ENCODE data around the gene CDC42.

Gene CDC42

DNA sequence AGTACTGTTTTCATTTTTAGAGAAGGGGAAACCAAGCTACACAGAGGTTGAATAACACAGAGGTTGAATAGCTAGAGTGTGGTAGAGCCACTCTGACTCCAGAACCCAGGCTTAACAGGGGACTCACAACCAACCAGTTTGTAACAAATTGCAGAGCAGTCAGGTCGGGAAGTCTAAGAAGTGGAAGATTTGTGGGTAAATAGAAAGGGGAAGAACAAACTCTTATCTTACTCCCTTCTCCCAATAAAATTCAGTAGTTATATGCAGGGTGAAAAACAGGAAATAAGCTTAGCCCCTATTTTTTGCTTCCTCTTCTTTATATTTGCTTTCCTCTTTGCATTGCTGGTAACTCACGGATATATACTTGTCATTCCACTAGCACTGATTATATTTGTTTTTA, 23.2 kb downstream of the CDC42 start:
- Histone ChIP-seq H4K91ac (ENCODE audit: low read length) (no peak overlapping the region), H3K23ac (ENCODE audit: low read length in 2 of 2) (no peak overlapping the region), H4K8ac (ENCODE audit: low read length) (no peak overlapping the region), H2BK12ac (ENCODE audit: low read length in 2 of 2) (no peak overlapping the region), H3K79me1 (replicated peaks; ENCODE audit: low read length, poor library complexity, severe bottlenecking) (no peaks in the 10 kb centered on the region), H2AFZ (ENCODE audit: low read depth, low read length) (no peak overlapping the region), H2BK15ac (ENCODE audit: low read depth, poor library complexity, severe bottlenecking) (no peak overlapping the region), H3K4me1 (ENCODE audit: control insufficient read depth, insufficient read depth, low read depth, low read length) (peaks cover 7% of the 10 kb centered on the region), H3K36me3 (ENCODE audit: control insufficient read depth in 1 of 2, insufficient read depth in 2 of 2, low read depth in 1 of 2, low read length in 2 of 2) (peaks cover 13 to 45% of the 10 kb centered on the region in 2 experiments), H3K4ac (ENCODE audit: low read depth in 1 of 2, low read length in 2 of 2) (no peak overlapping the region), H2BK5ac (ENCODE audit: low read depth, low read length, poor library complexity, severe bottlenecking) (no peak overlapping the region), H3K9ac (ENCODE audit: low read length) (no peak overlapping the region), H3K27me3 (ENCODE audit: control insufficient read depth in 1 of 2, insufficient read depth in 1 of 2, low read length in 2 of 2) (no peaks in the 10 kb centered on the region), H3K27ac (ENCODE audit: low read length, poor library complexity, severe bottlenecking) (no peak overlapping the region), H3K4me3 (ENCODE audit: insufficient read depth in 1 of 2, low read depth in 1 of 2, low read length in 2 of 2) (no peak overlapping the region), H2AK5ac (ENCODE audit: low read length, severe bottlenecking) (no peak overlapping the region), H3K4me2 (ENCODE audit: low read length, poor library complexity, severe bottlenecking) (no peak overlapping the region), H3K18ac (ENCODE audit: low read depth in 1 of 2, low read length in 2 of 2) (no peak overlapping the region), H2BK120ac (ENCODE audit: low read depth, low read length) (no peak overlapping the region), H3K9me3 (ENCODE audit: control insufficient read depth, low read length) (no peaks in the 10 kb centered on the region), H3K14ac (ENCODE audit: low read length in 2 of 2) (no peak overlapping the region)
- DNase-seq: no peak
- WGBS: no CpG with 5 or more reads among the region's 2 CpGs

DNA sequence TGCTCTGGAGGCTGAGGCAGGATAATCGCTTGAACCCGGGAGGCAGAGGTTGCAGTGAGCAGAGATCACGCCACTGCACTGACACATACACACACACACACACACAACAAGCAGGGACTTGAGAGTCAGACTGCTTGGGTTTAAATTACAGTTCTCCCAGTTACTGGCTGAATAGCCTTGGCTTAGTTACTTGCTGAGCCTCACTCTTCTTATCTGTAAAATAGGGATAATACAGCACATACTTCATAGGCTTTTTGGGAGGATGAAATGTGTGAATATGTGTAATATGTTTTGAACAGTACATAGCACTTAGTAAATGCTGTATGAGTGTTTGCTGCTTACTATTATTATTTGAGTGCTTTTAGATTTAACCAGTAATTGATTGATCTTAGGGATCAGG, 23.8 kb downstream of the CDC42 start:
- no peak for DNase-seq
- Histone ChIP-seq H2BK12ac (ENCODE audit: low read length in 2 of 2) (no peak overlapping the region), H3K9me3 (ENCODE audit: control insufficient read depth, low read length) (no peaks in the 10 kb centered on the region), H3K4me1 (ENCODE audit: control insufficient read depth, insufficient read depth, low read depth, low read length) (peaks cover 7% of the 10 kb centered on the region), H3K9ac (ENCODE audit: low read length) (no peak overlapping the region), H3K27me3 (ENCODE audit: control insufficient read depth in 1 of 2, insufficient read depth in 1 of 2, low read length in 2 of 2) (no peaks in the 10 kb centered on the region), H3K36me3 (ENCODE audit: control insufficient read depth in 1 of 2, insufficient read depth in 2 of 2, low read depth in 1 of 2, low read length in 2 of 2) (peaks cover 16 to 46% of the 10 kb centered on the region in 2 experiments), H4K91ac (ENCODE audit: low read length) (no peak overlapping the region), H3K27ac (ENCODE audit: low read length, poor library complexity, severe bottlenecking) (no peak overlapping the region), H2BK120ac (ENCODE audit: low read depth, low read length) (no peak overlapping the region), H3K18ac (ENCODE audit: low read depth in 1 of 2, low read length in 2 of 2) (no peak overlapping the region), H3K14ac (ENCODE audit: low read length in 2 of 2) (no peak overlapping the region), H2BK5ac (ENCODE audit: low read depth, low read length, poor library complexity, severe bottlenecking) (no peak overlapping the region), H2AK5ac (ENCODE audit: low read length, severe bottlenecking) (no peak overlapping the region), H3K4me3 (ENCODE audit: insufficient read depth in 1 of 2, low read depth in 1 of 2, low read length in 2 of 2) (no peak overlapping the region), H3K4me2 (ENCODE audit: low read length, poor library complexity, severe bottlenecking) (no peak overlapping the region), H4K8ac (ENCODE audit: low read length) (no peak overlapping the region), H3K4ac (ENCODE audit: low read depth in 1 of 2, low read length in 2 of 2) (no peak overlapping the region), H3K23ac (ENCODE audit: low read length in 2 of 2) (no peak overlapping the region), H2BK15ac (ENCODE audit: low read depth, poor library complexity, severe bottlenecking) (no peak overlapping the region), H2AFZ (ENCODE audit: low read depth, low read length) (no peak overlapping the region), H3K79me1 (replicated peaks; ENCODE audit: low read length, poor library complexity, severe bottlenecking) (no peaks in the 10 kb centered on the region)
- 97% methylated on average over 2 of the region's 3 CpGs for WGBS

DNA sequence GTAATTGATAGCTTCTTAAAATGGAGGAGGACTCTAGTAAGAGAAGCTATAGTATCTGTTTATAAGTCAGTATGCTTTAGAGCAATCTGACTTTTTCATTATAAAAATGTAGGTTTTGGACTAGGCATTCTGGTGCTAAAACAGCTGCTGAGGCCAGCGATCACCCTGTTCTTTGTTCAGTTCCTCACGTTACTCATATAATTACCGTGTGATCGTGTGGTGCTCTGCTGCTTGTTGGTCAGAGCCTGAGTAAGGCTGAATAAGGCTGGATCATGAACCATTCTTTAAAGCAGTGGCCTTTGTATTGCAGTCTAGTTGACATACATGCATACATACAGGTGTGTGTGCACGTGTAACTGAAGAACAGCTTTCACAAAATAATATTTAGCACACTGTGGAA, 25.2 kb downstream of the CDC42 start:
- Histone ChIP-seq H3K36me3 (ENCODE audit: control insufficient read depth in 1 of 2, insufficient read depth in 2 of 2, low read depth in 1 of 2, low read length in 2 of 2) (peaks cover 18 to 55% of the 10 kb centered on the region in 2 experiments), H3K4me1 (ENCODE audit: control insufficient read depth, insufficient read depth, low read depth, low read length) (peaks cover 7% of the 10 kb centered on the region), H2BK12ac (ENCODE audit: low read length in 2 of 2) (no peak overlapping the region), H3K18ac (ENCODE audit: low read depth in 1 of 2, low read length in 2 of 2) (no peak overlapping the region), H4K8ac (ENCODE audit: low read length) (no peak overlapping the region), H3K4me2 (ENCODE audit: low read length, poor library complexity, severe bottlenecking) (no peak overlapping the region), H3K27ac (ENCODE audit: low read length, poor library complexity, severe bottlenecking) (no peak overlapping the region), H2BK15ac (ENCODE audit: low read depth, poor library complexity, severe bottlenecking) (no peak overlapping the region), H3K79me1 (replicated peaks; ENCODE audit: low read length, poor library complexity, severe bottlenecking) (no peaks in the 10 kb centered on the region), H3K9ac (ENCODE audit: low read length) (peak overlapping the region; percentile 35), H3K4me3 (ENCODE audit: insufficient read depth in 1 of 2, low read depth in 1 of 2, low read length in 2 of 2) (no peak overlapping the region), H3K9me3 (ENCODE audit: control insufficient read depth, low read length) (no peaks in the 10 kb centered on the region), H2AK5ac (ENCODE audit: low read length, severe bottlenecking) (no peak overlapping the region), H3K23ac (ENCODE audit: low read length in 2 of 2) (no peak overlapping the region), H3K4ac (ENCODE audit: low read depth in 1 of 2, low read length in 2 of 2) (no peak overlapping the region), H3K27me3 (ENCODE audit: control insufficient read depth in 1 of 2, insufficient read depth in 1 of 2, low read length in 2 of 2) (no peaks in the 10 kb centered on the region), H2BK5ac (ENCODE audit: low read depth, low read length, poor library complexity, severe bottlenecking) (no peak overlapping the region), H4K91ac (ENCODE audit: low read length) (no peak overlapping the region), H2BK120ac (ENCODE audit: low read depth, low read length) (no peak overlapping the region), H2AFZ (ENCODE audit: low read depth, low read length) (no peak overlapping the region), H3K14ac (ENCODE audit: low read length in 2 of 2) (no peak overlapping the region)
- WGBS: 93% methylated on average over 5 of the region's 5 CpGs
- no peak for DNase-seq

DNA sequence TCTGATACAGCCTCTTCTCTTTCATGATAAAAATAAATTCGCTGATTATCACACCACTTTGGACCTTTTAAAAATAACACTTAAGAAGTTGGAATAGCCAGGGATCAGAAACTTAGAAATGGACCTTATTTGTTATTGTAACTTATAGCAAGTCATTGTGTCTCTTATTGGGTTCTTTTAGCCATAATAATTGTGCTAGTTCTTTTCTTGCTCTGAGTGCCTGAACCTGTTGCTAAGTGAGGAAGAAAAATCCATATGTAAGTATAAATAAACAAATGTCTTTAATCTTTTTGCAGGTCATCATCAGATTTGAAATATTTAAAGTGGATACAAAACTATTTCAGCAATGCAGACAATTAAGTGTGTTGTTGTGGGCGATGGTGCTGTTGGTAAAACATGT, 25.6 kb downstream of the CDC42 start:
- Histone ChIP-seq H3K9ac (ENCODE audit: low read length) (peak overlapping the region; percentile 35), H3K4me1 (ENCODE audit: control insufficient read depth, insufficient read depth, low read depth, low read length) (peaks cover 7% of the 10 kb centered on the region), H3K9me3 (ENCODE audit: control insufficient read depth, low read length) (no peaks in the 10 kb centered on the region), H2BK15ac (ENCODE audit: low read depth, poor library complexity, severe bottlenecking) (no peak overlapping the region), H2BK12ac (ENCODE audit: low read length in 2 of 2) (no peak overlapping the region), H2AK5ac (ENCODE audit: low read length, severe bottlenecking) (no peak overlapping the region), H3K18ac (ENCODE audit: low read depth in 1 of 2, low read length in 2 of 2) (no peak overlapping the region), H3K23ac (ENCODE audit: low read length in 2 of 2) (no peak overlapping the region), H3K79me1 (replicated peaks; ENCODE audit: low read length, poor library complexity, severe bottlenecking) (no peaks in the 10 kb centered on the region), H4K8ac (ENCODE audit: low read length) (no peak overlapping the region), H3K27ac (ENCODE audit: low read length, poor library complexity, severe bottlenecking) (no peak overlapping the region), H3K4ac (ENCODE audit: low read depth in 1 of 2, low read length in 2 of 2) (no peak overlapping the region), H3K4me2 (ENCODE audit: low read length, poor library complexity, severe bottlenecking) (no peak overlapping the region), H3K27me3 (ENCODE audit: control insufficient read depth in 1 of 2, insufficient read depth in 1 of 2, low read length in 2 of 2) (no peaks in the 10 kb centered on the region), H2BK5ac (ENCODE audit: low read depth, low read length, poor library complexity, severe bottlenecking) (no peak overlapping the region), H4K91ac (ENCODE audit: low read length) (no peak overlapping the region), H2AFZ (ENCODE audit: low read depth, low read length) (no peak overlapping the region), H3K36me3 (ENCODE audit: control insufficient read depth in 1 of 2, insufficient read depth in 2 of 2, low read depth in 1 of 2, low read length in 2 of 2) (peaks cover 18 to 55% of the 10 kb centered on the region in 2 experiments), H2BK120ac (ENCODE audit: low read depth, low read length) (no peak overlapping the region), H3K4me3 (ENCODE audit: insufficient read depth in 1 of 2, low read depth in 1 of 2, low read length in 2 of 2) (no peak overlapping the region), H3K14ac (ENCODE audit: low read length in 2 of 2) (no peak overlapping the region)
- no peak for DNase-seq
- WGBS: no CpG with 5 or more reads among the region's 2 CpGs

All from mesenchymal stem cell (in vitro differentiated cells and primary cell).